ENCODE results near the gene TEKT1.

DNA sequence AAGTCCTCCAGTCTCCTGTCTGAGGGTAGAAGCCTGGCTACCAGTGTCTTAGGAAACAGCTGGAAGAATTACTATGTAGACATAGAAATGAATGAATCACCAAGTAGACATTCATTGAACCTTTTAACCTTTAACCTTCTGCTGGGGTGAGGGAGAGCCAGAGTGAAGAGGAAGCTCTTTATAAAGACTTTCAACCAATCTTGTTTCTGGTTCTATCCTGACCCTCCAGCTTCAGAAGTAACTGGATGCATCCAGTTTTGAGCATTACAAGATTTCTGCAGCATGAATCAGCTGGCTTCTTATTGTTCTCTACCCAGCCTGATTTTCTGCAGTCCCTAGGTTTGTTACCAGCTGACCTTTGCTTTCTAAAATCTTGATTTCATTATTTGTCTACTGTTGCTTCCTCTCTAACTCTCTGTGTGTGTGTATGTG is 8.5 kb downstream of the TEKT1 start:
- TF ChIP-seq FOXA1 (IDR thresholded peaks at IDR 0.05) (no peak), ELF4 (IDR thresholded peaks at IDR 0.05) (no peak), SP1 (IDR thresholded peaks at IDR 0.05) (no peak), FOXM1 (IDR thresholded peaks at IDR 0.05; ENCODE audit: borderline replicate concordance) (no peak), HDGF (IDR thresholded peaks at IDR 0.05; ENCODE audit: borderline replicate concordance) (no peak), ZNF384 (IDR thresholded peaks at IDR 0.05) (no peak), BHLHE40 (IDR thresholded peaks at IDR 0.05; ENCODE audit: borderline replicate concordance) (no peak), CTBP1 (IDR thresholded peaks at IDR 0.05; ENCODE audit: borderline replicate concordance) (no peak), ARNT (IDR thresholded peaks at IDR 0.05) (no peak), TARDBP (IDR thresholded peaks at IDR 0.05) (no peak), NFRKB (IDR thresholded peaks at IDR 0.05) (no peak), FOXK2 (IDR thresholded peaks at IDR 0.05) (no peak), LEF1 (IDR thresholded peaks at IDR 0.05; ENCODE audit: borderline replicate concordance) (no peak), SUZ12 (IDR thresholded peaks at IDR 0.05) (no peak)

All from HEK293T (cell line).